SK-N-SH (cell line): ENCODE measurements around the gene MARCHF10. TPM values are rescaled to one million over a fixed set of nuclear protein-coding genes. Genes with fewer than 3 reads are reported as not detected.

Experiments
- CTCF ChIA-PET: fragments of 300-600, 350-600 bp; formaldehyde crosslinking; extraction: SDS; loops from one replicate; lab custom pipeline; 2021; lab: Yijun Ruan, JAX
- POLR2A ChIA-PET: fragments of 350-600 bp; sonication (Branson Sonifier 250); formaldehyde crosslinking; extraction: SDS; loops from one replicate; lab custom pipeline; 2020; ENCODE audit warnings: antibody characterized with exemption, inconsistent platforms; lab: Yijun Ruan, JAX
- DNase-seq: peaks from one replicate; pipeline ENCODE4 v3.0.0; 2012
- H2AFZ ChIP-seq: fragments of 200-600 bp; sonication (generic); 2 replicates; pipeline ENCODE4 v1.8.1; 2016; ENCODE audit warnings: antibody characterized with exemption, mild to moderate bottlenecking, low read depth
- H3F3A ChIP-seq: fragments of 200-600 bp; sonication (generic); replicated peaks from 2 replicates; pipeline ENCODE3; 2016; ENCODE audit warnings: antibody characterized with exemption, mild to moderate bottlenecking; ENCODE audit not compliant: insufficient read depth
- H3K27ac ChIP-seq, 2 experiments: fragments of 200-500 bp in 1 of 2; fragments of 200-600 bp in 1 of 2; sonication (Bioruptor generic) in 1 of 2; sonication (generic), shearing (Covaris generic) in 1 of 2; 2 replicates each; pipeline versions ENCODE4 v1.5.1 to v1.6.1; 2014 to 2016; ENCODE audit warnings: low read depth in 2 of 2, inconsistent platforms in 1 of 2, low read length in 1 of 2, mild to moderate bottlenecking in 1 of 2, mixed read lengths in 1 of 2
- H3K27me3 ChIP-seq: fragments of 200-600 bp; sonication (generic), shearing (Covaris generic); 2 replicates; pipeline ENCODE4 v1.6.1; 2016; ENCODE audit warnings: mixed run types; ENCODE audit not compliant: insufficient read depth
- H3K36me3 ChIP-seq, 2 experiments: fragments of 200-500 bp in 1 of 2; fragments of 200-600 bp in 1 of 2; sonication (Bioruptor generic) in 1 of 2; sonication (generic) in 1 of 2; replicated peaks in 1 of 2; 2 replicates each; pipeline versions ENCODE3 to v1.5.1; 2014 to 2016; ENCODE audit warnings: low read length in 1 of 2, mild to moderate bottlenecking in 1 of 2; ENCODE audit not compliant: insufficient read depth in 2 of 2, control insufficient read depth in 1 of 2
- H3K4me1 ChIP-seq, 2 experiments: fragments of 200-500 bp in 1 of 2; fragments of 200-600 bp in 1 of 2; sonication (Bioruptor generic) in 1 of 2; sonication (generic), shearing (Covaris generic) in 1 of 2; 2 replicates each; pipeline versions ENCODE4 v1.5.1 to v1.6.1; 2014 to 2016; ENCODE audit warnings: low read depth in 1 of 2, low read length in 1 of 2, mixed run types in 1 of 2; ENCODE audit not compliant: insufficient read depth in 2 of 2, control insufficient read depth in 1 of 2
- H3K4me2 ChIP-seq: fragments of 200-600 bp; sonication (generic), shearing (Covaris generic); 2 replicates; pipeline ENCODE4 v1.6.1; 2017; ENCODE audit warnings: mixed run types
- H3K4me3 ChIP-seq, 2 experiments: fragments of 200-500 bp in 1 of 2; fragments of 200-600 bp in 1 of 2; sonication (Bioruptor generic) in 1 of 2; sonication (generic), shearing (Covaris generic) in 1 of 2; 2 replicates each; pipeline versions ENCODE4 v1.5.1 to v1.8.1; 2014 to 2016; ENCODE audit warnings: low read depth in 2 of 2, inconsistent platforms in 1 of 2, low read length in 1 of 2, mild to moderate bottlenecking in 1 of 2, mixed read lengths in 1 of 2, moderate library complexity in 1 of 2
- H3K79me2 ChIP-seq: fragments of 200-600 bp; sonication (generic); 2 replicates; pipeline ENCODE4 v1.8.1; 2017; ENCODE audit warnings: mild to moderate bottlenecking; ENCODE audit not compliant: insufficient read depth
- H3K9ac ChIP-seq: fragments of 200-600 bp; sonication (generic); 2 replicates; pipeline ENCODE4 v1.6.1; 2017; ENCODE audit warnings: mixed run types
- H3K9me2 ChIP-seq: fragments of 200-600 bp; sonication (generic); 2 replicates; pipeline ENCODE4 v1.6.1; 2017; ENCODE audit warnings: mixed run types
- H3K9me3 ChIP-seq: fragments of 200-600 bp; sonication (generic); 2 replicates; pipeline ENCODE4 v1.6.1; 2017; ENCODE audit warnings: mixed run types, mild to moderate bottlenecking, moderate library complexity
- H4K20me1 ChIP-seq: fragments of 200-600 bp; sonication (generic); 2 replicates; pipeline ENCODE4 v1.6.1; 2017; ENCODE audit warnings: mild to moderate bottlenecking, mixed run types; ENCODE audit not compliant: insufficient read depth
- CHD2 ChIP-seq: fragments of 150-350 bp; IDR thresholded peaks from 2 replicates; pipeline ENCODE4 v1.6.1; 2018; ENCODE audit warnings: low read length; ENCODE audit not compliant: partially characterized antibody
- ELF1 ChIP-seq: IDR thresholded peaks from 2 replicates; pipeline ENCODE4 v1.4.0; 2012
- EZH2phosphoT487 ChIP-seq: fragments of 200-600 bp; sonication (generic); IDR thresholded peaks from 2 replicates; pipeline ENCODE4 v1.6.1; 2017; ENCODE audit warnings: low read depth, mixed run types, mild to moderate bottlenecking, antibody characterized with exemption, moderate library complexity, borderline replicate concordance
- FOSL2 ChIP-seq: IDR thresholded peaks from 2 replicates; pipeline ENCODE4 v1.4.0; 2012; ENCODE audit warnings: low read depth, mild to moderate bottlenecking, moderate library complexity, borderline replicate concordance
- FOXJ3 ChIP-seq: sonication (generic); formaldehyde crosslinking; IDR thresholded peaks from 2 replicates; pipeline ENCODE4 v1.5.1; 2020; ENCODE audit warnings: mild to moderate bottlenecking, missing genetic modification reagents
- FOXM1 ChIP-seq: IDR thresholded peaks from 2 replicates; pipeline ENCODE4 v1.4.0; 2012; ENCODE audit warnings: low read depth, mild to moderate bottlenecking
- GABPA ChIP-seq: IDR thresholded peaks from 2 replicates; pipeline ENCODE4 v1.4.0; 2012; ENCODE audit warnings: low read depth, mild to moderate bottlenecking
- GATA2 ChIP-seq: sonication (generic); formaldehyde crosslinking; IDR thresholded peaks from 2 replicates; pipeline ENCODE4 v1.5.0; 2020; ENCODE audit warnings: mild to moderate bottlenecking, missing genetic modification reagents
- JUND ChIP-seq: IDR thresholded peaks from 2 replicates; pipeline ENCODE4 v1.4.0; 2012
- MEF2A ChIP-seq: IDR thresholded peaks from 2 replicates; pipeline ENCODE4 v1.4.0; 2012; ENCODE audit warnings: low read depth, borderline replicate concordance
- MXI1 ChIP-seq: IDR thresholded peaks from 2 replicates; pipeline ENCODE4 v1.6.1; 2012; ENCODE audit warnings: mild to moderate bottlenecking, low read depth, low read length, improper control_type of control experiment
- NFIC ChIP-seq: IDR thresholded peaks from 2 replicates; pipeline ENCODE4 v1.4.0; 2012; ENCODE audit warnings: borderline replicate concordance
- NRF1 ChIP-seq: IDR thresholded peaks from 2 replicates; pipeline ENCODE4 v1.6.1; 2012; ENCODE audit warnings: low read depth, mild to moderate bottlenecking, low read length
- POLR2AphosphoS5 ChIP-seq: IDR thresholded peaks from 2 replicates; pipeline ENCODE4 v1.6.1; 2012; ENCODE audit warnings: low read depth, low read length
- RAD21 ChIP-seq: IDR thresholded peaks from 2 replicates; pipeline ENCODE4 v1.6.1; 2012; ENCODE audit warnings: mild to moderate bottlenecking, low read length
- RCOR1 ChIP-seq: fragments of 150-350 bp; IDR thresholded peaks from 2 replicates; pipeline ENCODE4 v1.6.1; 2017; ENCODE audit warnings: antibody characterized with exemption, low read length
- REST ChIP-seq: IDR thresholded peaks from 2 replicates; pipeline ENCODE4 v1.6.1; 2012; ENCODE audit warnings: mild to moderate bottlenecking, low read depth, low read length, moderate library complexity
- RFX5 ChIP-seq: IDR thresholded peaks from 2 replicates; pipeline ENCODE4 v1.6.1; 2012; ENCODE audit warnings: mild to moderate bottlenecking, improper control_type of control experiment, low read length
- RXRA ChIP-seq: IDR thresholded peaks from 2 replicates; pipeline ENCODE4 v1.4.0; 2012; ENCODE audit warnings: low read depth, mild to moderate bottlenecking, borderline replicate concordance
- SMC3 ChIP-seq: IDR thresholded peaks from 2 replicates; pipeline ENCODE4 v1.6.1; 2012; ENCODE audit warnings: low read depth, low read length, improper control_type of control experiment
- TCF12 ChIP-seq: IDR thresholded peaks from 2 replicates; pipeline ENCODE4 v1.4.0; 2012
- YY1 ChIP-seq: IDR thresholded peaks from 2 replicates; pipeline ENCODE4 v1.4.0; 2012; ENCODE audit warnings: low read depth, mild to moderate bottlenecking
- WGBS: methylation state at CpG from one replicate; pipeline ENCODE4 v1.1.6; 2017; ENCODE audit warnings: low lambda C conversion rate; 5-methylcytosine and 5-hydroxymethylcytosine counted together
- polyA plus RNA-seq, 3 experiments: library from polyadenylated mRNA; depleted of rRNA; stranded (reverse); fragments of >200 nt; gene quantifications; 2 replicates each; pipeline ENCODE4 v1.2.3, GENCODE V29; 2012
- TF ChIP-seq, protein P1 (sequence below): fragments of 150-350 bp; IDR thresholded peaks from 2 replicates; pipeline ENCODE4 v1.6.1; 2017; ENCODE audit warnings: antibody characterized with exemption, low read length, low read depth, borderline replicate concordance
- TF ChIP-seq, protein P2 (sequence below): IDR thresholded peaks from 2 replicates; pipeline ENCODE4 v1.4.0; 2012; ENCODE audit warnings: low read depth
- TF ChIP-seq, protein P3 (sequence below): IDR thresholded peaks from 2 replicates; pipeline ENCODE4 v1.4.0; 2012; ENCODE audit warnings: low read depth, borderline replicate concordance
- TF ChIP-seq, protein P4 (sequence below): IDR thresholded peaks from 2 replicates; pipeline ENCODE4; 2012

Gene MARCHF10
- polyA plus RNA-seq, 1 of the 3 experiments (the other 2 are of a cell fraction): 0.16 TPM

- H3K4me3 ChIP-seq: peak overlapping the region; percentile 47 to 60
- H3K79me2 ChIP-seq: peaks cover 100% of the 10 kb centered on the region
- ChIA-PET POLR2A (interaction anchor here (1.0 kb wide), 1 partner anchor 24 kb away, joined by 4 read pairs; no protein-coding TSS in a partner anchor), CTCF (interaction anchor here (5.6 kb wide), 1 partner anchor 20 kb away, joined by 27 read pairs; no protein-coding TSS in a partner anchor)
- no peaks in the 10 kb centered on the region for H3K9me2 ChIP-seq
- H4K20me1 ChIP-seq: peaks cover 34% of the 10 kb centered on the region
- DNase-seq: peak; percentile 88
- no peaks in the 10 kb centered on the region for H3K27me3 ChIP-seq
- H3K4me2 ChIP-seq: peak overlapping the region; percentile 96
- no peaks in the 10 kb centered on the region for H3K9me3 ChIP-seq
- H3F3A ChIP-seq: peaks cover 38% of the 10 kb centered on the region
- H2AFZ ChIP-seq: peak overlapping the region; percentile 46; the same call in 1 of the 2 replicates
- H3K27ac ChIP-seq: peak overlapping the region; percentile 88 to 93
- peaks cover 25 to 35% of the 10 kb centered on the region in 2 experiments for H3K4me1 ChIP-seq
- WGBS: 24% methylated on average over 32 of the region's 57 CpGs
- peaks cover 10 to 35% of the 10 kb centered on the region in 2 experiments for H3K36me3 ChIP-seq
- H3K9ac ChIP-seq: peak overlapping the region; percentile 81
- TF ChIP-seq NFIC: peak; percentile 99
- no peak for TF ChIP-seq SMC3
- TF ChIP-seq REST: no peak
- TF ChIP-seq MEF2A: no peak; the same call in 1 of the 2 replicates
- no peak for TF ChIP-seq RFX5
- TF ChIP-seq EZH2phosphoT487: no peak
- no peak for TF ChIP-seq RAD21
- TF ChIP-seq, protein P1, sequence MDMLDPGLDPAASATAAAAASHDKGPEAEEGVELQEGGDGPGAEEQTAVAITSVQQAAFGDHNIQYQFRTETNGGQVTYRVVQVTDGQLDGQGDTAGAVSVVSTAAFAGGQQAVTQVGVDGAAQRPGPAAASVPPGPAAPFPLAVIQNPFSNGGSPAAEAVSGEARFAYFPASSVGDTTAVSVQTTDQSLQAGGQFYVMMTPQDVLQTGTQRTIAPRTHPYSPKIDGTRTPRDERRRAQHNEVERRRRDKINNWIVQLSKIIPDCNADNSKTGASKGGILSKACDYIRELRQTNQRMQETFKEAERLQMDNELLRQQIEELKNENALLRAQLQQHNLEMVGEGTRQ: no peak
- TF ChIP-seq, protein P2, sequence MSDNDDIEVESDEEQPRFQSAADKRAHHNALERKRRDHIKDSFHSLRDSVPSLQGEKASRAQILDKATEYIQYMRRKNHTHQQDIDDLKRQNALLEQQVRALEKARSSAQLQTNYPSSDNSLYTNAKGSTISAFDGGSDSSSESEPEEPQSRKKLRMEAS: peak; percentile 87
- TF ChIP-seq POLR2AphosphoS5: peak; percentile 30; the same call in 1 of the 2 replicates
- TF ChIP-seq RCOR1: 0 out of 2 replicates have a peak, but pooled peaks have one; percentile 11
- TF ChIP-seq TCF12: peak; percentile 86
- no peak for TF ChIP-seq CHD2
- peak; percentile 80; the same call in 1 of the 2 replicates for TF ChIP-seq FOXM1
- TF ChIP-seq FOXJ3 (CRISPR knock-in tag): no peak; the same call in 1 of the 2 replicates
- TF ChIP-seq, protein P3, sequence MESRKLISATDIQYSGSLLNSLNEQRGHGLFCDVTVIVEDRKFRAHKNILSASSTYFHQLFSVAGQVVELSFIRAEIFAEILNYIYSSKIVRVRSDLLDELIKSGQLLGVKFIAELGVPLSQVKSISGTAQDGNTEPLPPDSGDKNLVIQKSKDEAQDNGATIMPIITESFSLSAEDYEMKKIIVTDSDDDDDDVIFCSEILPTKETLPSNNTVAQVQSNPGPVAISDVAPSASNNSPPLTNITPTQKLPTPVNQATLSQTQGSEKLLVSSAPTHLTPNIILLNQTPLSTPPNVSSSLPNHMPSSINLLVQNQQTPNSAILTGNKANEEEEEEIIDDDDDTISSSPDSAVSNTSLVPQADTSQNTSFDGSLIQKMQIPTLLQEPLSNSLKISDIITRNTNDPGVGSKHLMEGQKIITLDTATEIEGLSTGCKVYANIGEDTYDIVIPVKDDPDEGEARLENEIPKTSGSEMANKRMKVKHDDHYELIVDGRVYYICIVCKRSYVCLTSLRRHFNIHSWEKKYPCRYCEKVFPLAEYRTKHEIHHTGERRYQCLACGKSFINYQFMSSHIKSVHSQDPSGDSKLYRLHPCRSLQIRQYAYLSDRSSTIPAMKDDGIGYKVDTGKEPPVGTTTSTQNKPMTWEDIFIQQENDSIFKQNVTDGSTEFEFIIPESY: no peak
- TF ChIP-seq JUND: no peak; the same call in 1 of the 2 replicates
- TF ChIP-seq FOSL2: no peak
- peak; percentile 70 for TF ChIP-seq ELF1
- peak; percentile 25; the same call in 1 of the 2 replicates for TF ChIP-seq YY1
- peak; percentile 88; the same call in 1 of the 2 replicates for TF ChIP-seq RXRA
- no peak for TF ChIP-seq MXI1
- no peak for TF ChIP-seq GATA2 (CRISPR knock-in tag)
- no peak for TF ChIP-seq NRF1
- TF ChIP-seq, protein P4, sequence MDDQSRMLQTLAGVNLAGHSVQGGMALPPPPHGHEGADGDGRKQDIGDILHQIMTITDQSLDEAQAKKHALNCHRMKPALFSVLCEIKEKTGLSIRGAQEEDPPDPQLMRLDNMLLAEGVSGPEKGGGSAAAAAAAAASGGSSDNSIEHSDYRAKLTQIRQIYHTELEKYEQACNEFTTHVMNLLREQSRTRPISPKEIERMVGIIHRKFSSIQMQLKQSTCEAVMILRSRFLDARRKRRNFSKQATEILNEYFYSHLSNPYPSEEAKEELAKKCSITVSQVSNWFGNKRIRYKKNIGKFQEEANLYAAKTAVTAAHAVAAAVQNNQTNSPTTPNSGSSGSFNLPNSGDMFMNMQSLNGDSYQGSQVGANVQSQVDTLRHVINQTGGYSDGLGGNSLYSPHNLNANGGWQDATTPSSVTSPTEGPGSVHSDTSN: peak; percentile 48; the same call in 1 of the 2 replicates
- peak; percentile 58 for TF ChIP-seq GABPA
Measured at GRCh38 chr17:62652251-62653001, 155.7 kb downstream of the MARCHF10 start.
